HL-60 (cell line): ENCODE results near the gene NFYA.

Experiments
- DNase-seq, 2 experiments: peaks; one replicate each; pipeline ENCODE4 v3.0.0-alpha.2; 2010 to 2020; ENCODE audit warnings: low read depth in 1 of 2, low spot score in 1 of 2
- H3K27ac ChIP-seq: fragments of 250-450 bp; sonication (Bioruptor Pico); replicated peaks from 2 replicates; pipeline ENCODE4 v1.5.1; 2020; ENCODE audit warnings: mild to moderate bottlenecking, moderate library complexity
- H3K27me3 ChIP-seq: fragments of 250-450 bp; sonication (Bioruptor Pico); 2 replicates; pipeline ENCODE4 v1.5.1; 2021; ENCODE audit warnings: mild to moderate bottlenecking, moderate library complexity; ENCODE audit not compliant: insufficient read depth, poor library complexity, severe bottlenecking
- H3K4me3 ChIP-seq: replicated peaks from 2 replicates; pipeline ENCODE4 v1.5.1; 2011; ENCODE audit warnings: mild to moderate bottlenecking, control low read depth, low read length; ENCODE audit not compliant: insufficient read depth
- GABPA ChIP-seq: IDR thresholded peaks from 2 replicates; pipeline ENCODE4 v1.6.1; 2012; ENCODE audit warnings: low read depth
- POLR2AphosphoS5 ChIP-seq: IDR thresholded peaks from 2 replicates; pipeline ENCODE4 v1.6.1; 2012; ENCODE audit warnings: low read depth
- SPI1 ChIP-seq: IDR thresholded peaks from 2 replicates; pipeline ENCODE4 v1.6.1; 2012; ENCODE audit warnings: low read depth, mild to moderate bottlenecking, borderline replicate concordance
- TF ChIP-seq, protein P1 (sequence below): IDR thresholded peaks from 2 replicates; pipeline ENCODE4 v1.6.1; 2012; ENCODE audit warnings: low read depth; ENCODE audit not compliant: insufficient replicate concordance
- TF ChIP-seq, protein P2 (sequence below): IDR thresholded peaks from one replicate; pipeline ENCODE4 v1.5.1; 2011; ENCODE audit warnings: low read length, control low read depth, inconsistent platforms; ENCODE audit not compliant: insufficient read depth

The NFYA gene

DNA sequence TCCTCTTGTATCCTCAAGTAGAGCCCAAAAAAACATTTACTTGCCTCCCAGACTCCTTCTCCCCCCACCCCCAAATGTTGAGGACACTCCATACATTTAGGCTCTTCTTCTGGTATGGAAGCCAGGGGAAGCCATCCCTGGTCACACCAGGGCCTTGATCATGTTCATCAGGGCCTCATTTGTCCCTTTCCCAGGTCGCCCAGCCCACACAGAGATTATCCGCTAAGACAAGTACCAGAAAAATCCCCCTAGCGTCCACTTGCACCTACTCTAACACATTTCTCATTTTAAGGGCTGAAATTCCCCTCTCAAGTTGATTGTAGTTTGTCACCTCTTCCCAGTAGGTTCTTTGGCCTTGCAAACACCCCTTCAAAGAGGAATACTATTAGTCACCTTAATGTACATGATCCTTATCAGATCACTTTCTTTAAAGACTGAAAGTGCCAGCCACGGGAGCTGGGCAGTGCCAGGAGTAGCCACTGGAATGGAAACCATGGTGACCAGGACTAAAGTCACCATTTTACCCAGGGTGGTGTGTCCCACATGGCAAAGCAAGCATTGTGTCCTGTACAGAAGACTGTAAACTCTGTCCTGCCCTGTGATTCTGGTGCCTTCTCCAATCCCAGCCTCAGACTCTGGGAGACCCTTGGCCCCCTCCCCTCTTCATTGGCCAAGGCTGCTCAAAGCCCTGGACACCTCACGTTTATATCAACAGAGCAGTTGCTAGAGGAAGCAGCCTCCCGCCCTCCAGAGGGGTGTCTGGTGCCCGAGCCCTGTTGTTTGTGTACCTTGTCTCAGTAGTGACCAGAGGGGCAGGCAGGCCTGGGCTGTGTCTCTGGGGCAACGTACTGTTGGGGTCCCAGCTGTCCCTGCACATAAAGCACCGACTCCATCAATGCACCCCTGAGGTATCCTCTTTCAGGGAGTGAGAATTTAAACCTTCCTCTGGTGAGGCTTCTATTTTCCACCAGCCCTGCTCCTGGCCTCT is 24.7 kb upstream of the NFYA start:
- TF ChIP-seq POLR2AphosphoS5 (no peak), SPI1 (no peak), GABPA (no peak)
- TF ChIP-seq, protein P1, sequence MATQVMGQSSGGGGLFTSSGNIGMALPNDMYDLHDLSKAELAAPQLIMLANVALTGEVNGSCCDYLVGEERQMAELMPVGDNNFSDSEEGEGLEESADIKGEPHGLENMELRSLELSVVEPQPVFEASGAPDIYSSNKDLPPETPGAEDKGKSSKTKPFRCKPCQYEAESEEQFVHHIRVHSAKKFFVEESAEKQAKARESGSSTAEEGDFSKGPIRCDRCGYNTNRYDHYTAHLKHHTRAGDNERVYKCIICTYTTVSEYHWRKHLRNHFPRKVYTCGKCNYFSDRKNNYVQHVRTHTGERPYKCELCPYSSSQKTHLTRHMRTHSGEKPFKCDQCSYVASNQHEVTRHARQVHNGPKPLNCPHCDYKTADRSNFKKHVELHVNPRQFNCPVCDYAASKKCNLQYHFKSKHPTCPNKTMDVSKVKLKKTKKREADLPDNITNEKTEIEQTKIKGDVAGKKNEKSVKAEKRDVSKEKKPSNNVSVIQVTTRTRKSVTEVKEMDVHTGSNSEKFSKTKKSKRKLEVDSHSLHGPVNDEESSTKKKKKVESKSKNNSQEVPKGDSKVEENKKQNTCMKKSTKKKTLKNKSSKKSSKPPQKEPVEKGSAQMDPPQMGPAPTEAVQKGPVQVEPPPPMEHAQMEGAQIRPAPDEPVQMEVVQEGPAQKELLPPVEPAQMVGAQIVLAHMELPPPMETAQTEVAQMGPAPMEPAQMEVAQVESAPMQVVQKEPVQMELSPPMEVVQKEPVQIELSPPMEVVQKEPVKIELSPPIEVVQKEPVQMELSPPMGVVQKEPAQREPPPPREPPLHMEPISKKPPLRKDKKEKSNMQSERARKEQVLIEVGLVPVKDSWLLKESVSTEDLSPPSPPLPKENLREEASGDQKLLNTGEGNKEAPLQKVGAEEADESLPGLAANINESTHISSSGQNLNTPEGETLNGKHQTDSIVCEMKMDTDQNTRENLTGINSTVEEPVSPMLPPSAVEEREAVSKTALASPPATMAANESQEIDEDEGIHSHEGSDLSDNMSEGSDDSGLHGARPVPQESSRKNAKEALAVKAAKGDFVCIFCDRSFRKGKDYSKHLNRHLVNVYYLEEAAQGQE = no peak
- TF ChIP-seq, protein P2, sequence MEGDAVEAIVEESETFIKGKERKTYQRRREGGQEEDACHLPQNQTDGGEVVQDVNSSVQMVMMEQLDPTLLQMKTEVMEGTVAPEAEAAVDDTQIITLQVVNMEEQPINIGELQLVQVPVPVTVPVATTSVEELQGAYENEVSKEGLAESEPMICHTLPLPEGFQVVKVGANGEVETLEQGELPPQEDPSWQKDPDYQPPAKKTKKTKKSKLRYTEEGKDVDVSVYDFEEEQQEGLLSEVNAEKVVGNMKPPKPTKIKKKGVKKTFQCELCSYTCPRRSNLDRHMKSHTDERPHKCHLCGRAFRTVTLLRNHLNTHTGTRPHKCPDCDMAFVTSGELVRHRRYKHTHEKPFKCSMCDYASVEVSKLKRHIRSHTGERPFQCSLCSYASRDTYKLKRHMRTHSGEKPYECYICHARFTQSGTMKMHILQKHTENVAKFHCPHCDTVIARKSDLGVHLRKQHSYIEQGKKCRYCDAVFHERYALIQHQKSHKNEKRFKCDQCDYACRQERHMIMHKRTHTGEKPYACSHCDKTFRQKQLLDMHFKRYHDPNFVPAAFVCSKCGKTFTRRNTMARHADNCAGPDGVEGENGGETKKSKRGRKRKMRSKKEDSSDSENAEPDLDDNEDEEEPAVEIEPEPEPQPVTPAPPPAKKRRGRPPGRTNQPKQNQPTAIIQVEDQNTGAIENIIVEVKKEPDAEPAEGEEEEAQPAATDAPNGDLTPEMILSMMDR = no peak
- DNase-seq = no peak
- no peak overlapping the region for H3K27ac ChIP-seq

GRCh38 chr6:41049521-41049920 is 23.3 kb upstream of the NFYA start:
- Histone ChIP-seq H3K4me3 (no peak overlapping the region), H3K27ac (no peak overlapping the region), H3K27me3 (no peaks in the 10 kb centered on the region)
- TF ChIP-seq, protein P2 = no peak
- TF ChIP-seq GABPA (no peak), POLR2AphosphoS5 (no peak), SPI1 (no peak)
- TF ChIP-seq, protein P1 = no peak
- DNase-seq = no peak

More for the DNA sequence above, 24.7 kb upstream of the NFYA start:
- H3K27me3 ChIP-seq = no peaks in the 10 kb centered on the region
- no peak overlapping the region for H3K4me3 ChIP-seq

- Histone ChIP-seq H3K4me3 (no peak overlapping the region), H3K27ac (no peak overlapping the region)
- TF ChIP-seq SPI1 (no peak), GABPA (no peak)
- TF ChIP-seq, protein P1 = no peak
Observed at GRCh38 chr6:41049955-41050354, 22.8 kb upstream of the NFYA start.

More at GRCh38 chr6:41049955-41050354, 22.8 kb upstream of the NFYA start:
- H3K27me3 ChIP-seq = no peaks in the 10 kb centered on the region
- no peak for DNase-seq
